Measurements from ENCODE around the gene BMPR1B. TPM values are rescaled to one million over a fixed set of nuclear protein-coding genes. Genes with fewer than 3 reads are reported as not detected.

Gene BMPR1B
- total RNA-seq, 1 experiment from 2014 or later, result not detected

DNA sequence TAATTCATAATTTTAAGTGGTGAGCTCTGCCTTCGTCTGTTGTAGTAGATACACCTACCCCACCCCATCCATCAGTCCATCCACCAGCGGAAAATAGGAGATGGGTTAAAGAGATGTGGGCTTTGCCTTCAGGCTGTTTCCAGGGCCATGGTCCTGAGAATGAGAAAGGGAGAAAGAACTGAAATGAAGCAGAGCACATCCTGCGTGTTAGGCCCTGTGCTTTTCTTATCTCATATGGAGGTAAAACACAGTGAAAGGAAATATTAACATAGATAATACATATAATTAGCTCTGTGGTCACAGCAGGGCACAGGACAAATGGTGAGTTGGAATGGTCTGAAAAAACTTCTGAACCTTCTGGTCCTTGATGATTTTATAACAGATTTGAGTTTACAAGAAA is 393.5 kb downstream of the BMPR1B start:
- intact Hi-C loops (cut with micrococcal nuclease), result no loop called here
- no TSS peak for BruUV-seq (replicated peaks)
- RAD21 ChIA-PET (ENCODE audit: low non-redundant PET in 1 of 2, low total read pairs in 2 of 2, uncharacterized antibody in 2 of 2, unreplicated experiment in 2 of 2), result no interaction called here
- no peaks in the 10 kb centered on the region for H3K79me2 ChIP-seq (ENCODE audit: insufficient read depth, low read length)
- no peak overlapping the region for H3K4me2 ChIP-seq (ENCODE audit: low read length)
- H3K27ac ChIP-seq (ENCODE audit: low read depth, low read length), result no peak overlapping the region
- no peak overlapping the region for H2AFZ ChIP-seq (ENCODE audit: low read depth, low read length, poor library complexity, severe bottlenecking)
- TF ChIP-seq POLR2AphosphoS5 (IDR thresholded peaks at IDR 0.05; ENCODE audit: low read depth, low read length) (no peak), CBX3 (IDR thresholded peaks at IDR 0.05; ENCODE audit: low read depth) (no peak), ZFX (IDR thresholded peaks at IDR 0.05) (no peak), TCF7L2 (IDR thresholded peaks at IDR 0.05; ENCODE audit: borderline replicate concordance, extremely low read depth, insufficient read depth, insufficient read length) (no peak), CEBPB (IDR thresholded peaks at IDR 0.05; ENCODE audit: low read depth) (no peak), JUND (IDR thresholded peaks at IDR 0.05) (no peak), ELF1 (IDR thresholded peaks at IDR 0.05; ENCODE audit: borderline replicate concordance, low read depth) (no peak), RAD21 (IDR thresholded peaks at IDR 0.05; ENCODE audit: low read depth) (no peak), ZNF274 (IDR thresholded peaks at IDR 0.05; ENCODE audit: low read depth, low read length) (no peak), YY1 (IDR thresholded peaks at IDR 0.05; ENCODE audit: extremely low read depth, insufficient replicate concordance, low read depth, low read length) (no peak), EZH2 (IDR thresholded peaks at IDR 0.05) (no peak), FOSL1 (IDR thresholded peaks at IDR 0.05; ENCODE audit: low read depth) (no peak), EGR1 (IDR thresholded peaks at IDR 0.05; ENCODE audit: low read depth) (no peak), SIN3A (IDR thresholded peaks at IDR 0.05; ENCODE audit: low read depth) (no peak), EZH2phosphoT487 (IDR thresholded peaks at IDR 0.05; ENCODE audit: borderline replicate concordance) (no peak)
- TF ChIP-seq, protein P1, sequence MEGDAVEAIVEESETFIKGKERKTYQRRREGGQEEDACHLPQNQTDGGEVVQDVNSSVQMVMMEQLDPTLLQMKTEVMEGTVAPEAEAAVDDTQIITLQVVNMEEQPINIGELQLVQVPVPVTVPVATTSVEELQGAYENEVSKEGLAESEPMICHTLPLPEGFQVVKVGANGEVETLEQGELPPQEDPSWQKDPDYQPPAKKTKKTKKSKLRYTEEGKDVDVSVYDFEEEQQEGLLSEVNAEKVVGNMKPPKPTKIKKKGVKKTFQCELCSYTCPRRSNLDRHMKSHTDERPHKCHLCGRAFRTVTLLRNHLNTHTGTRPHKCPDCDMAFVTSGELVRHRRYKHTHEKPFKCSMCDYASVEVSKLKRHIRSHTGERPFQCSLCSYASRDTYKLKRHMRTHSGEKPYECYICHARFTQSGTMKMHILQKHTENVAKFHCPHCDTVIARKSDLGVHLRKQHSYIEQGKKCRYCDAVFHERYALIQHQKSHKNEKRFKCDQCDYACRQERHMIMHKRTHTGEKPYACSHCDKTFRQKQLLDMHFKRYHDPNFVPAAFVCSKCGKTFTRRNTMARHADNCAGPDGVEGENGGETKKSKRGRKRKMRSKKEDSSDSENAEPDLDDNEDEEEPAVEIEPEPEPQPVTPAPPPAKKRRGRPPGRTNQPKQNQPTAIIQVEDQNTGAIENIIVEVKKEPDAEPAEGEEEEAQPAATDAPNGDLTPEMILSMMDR (IDR thresholded peaks at IDR 0.05 in 2 of 3, conservative IDR thresholded peaks at IDR 0.05 in 1 of 3; ENCODE audit: borderline replicate concordance in 1 of 3, insufficient read depth in 1 of 3, low read depth in 2 of 3, low read length in 2 of 3), result no peak
- TF ChIP-seq, protein P2, sequence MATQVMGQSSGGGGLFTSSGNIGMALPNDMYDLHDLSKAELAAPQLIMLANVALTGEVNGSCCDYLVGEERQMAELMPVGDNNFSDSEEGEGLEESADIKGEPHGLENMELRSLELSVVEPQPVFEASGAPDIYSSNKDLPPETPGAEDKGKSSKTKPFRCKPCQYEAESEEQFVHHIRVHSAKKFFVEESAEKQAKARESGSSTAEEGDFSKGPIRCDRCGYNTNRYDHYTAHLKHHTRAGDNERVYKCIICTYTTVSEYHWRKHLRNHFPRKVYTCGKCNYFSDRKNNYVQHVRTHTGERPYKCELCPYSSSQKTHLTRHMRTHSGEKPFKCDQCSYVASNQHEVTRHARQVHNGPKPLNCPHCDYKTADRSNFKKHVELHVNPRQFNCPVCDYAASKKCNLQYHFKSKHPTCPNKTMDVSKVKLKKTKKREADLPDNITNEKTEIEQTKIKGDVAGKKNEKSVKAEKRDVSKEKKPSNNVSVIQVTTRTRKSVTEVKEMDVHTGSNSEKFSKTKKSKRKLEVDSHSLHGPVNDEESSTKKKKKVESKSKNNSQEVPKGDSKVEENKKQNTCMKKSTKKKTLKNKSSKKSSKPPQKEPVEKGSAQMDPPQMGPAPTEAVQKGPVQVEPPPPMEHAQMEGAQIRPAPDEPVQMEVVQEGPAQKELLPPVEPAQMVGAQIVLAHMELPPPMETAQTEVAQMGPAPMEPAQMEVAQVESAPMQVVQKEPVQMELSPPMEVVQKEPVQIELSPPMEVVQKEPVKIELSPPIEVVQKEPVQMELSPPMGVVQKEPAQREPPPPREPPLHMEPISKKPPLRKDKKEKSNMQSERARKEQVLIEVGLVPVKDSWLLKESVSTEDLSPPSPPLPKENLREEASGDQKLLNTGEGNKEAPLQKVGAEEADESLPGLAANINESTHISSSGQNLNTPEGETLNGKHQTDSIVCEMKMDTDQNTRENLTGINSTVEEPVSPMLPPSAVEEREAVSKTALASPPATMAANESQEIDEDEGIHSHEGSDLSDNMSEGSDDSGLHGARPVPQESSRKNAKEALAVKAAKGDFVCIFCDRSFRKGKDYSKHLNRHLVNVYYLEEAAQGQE (IDR thresholded peaks at IDR 0.05; ENCODE audit: low read depth), result no peak
- TF ChIP-seq, protein P3, sequence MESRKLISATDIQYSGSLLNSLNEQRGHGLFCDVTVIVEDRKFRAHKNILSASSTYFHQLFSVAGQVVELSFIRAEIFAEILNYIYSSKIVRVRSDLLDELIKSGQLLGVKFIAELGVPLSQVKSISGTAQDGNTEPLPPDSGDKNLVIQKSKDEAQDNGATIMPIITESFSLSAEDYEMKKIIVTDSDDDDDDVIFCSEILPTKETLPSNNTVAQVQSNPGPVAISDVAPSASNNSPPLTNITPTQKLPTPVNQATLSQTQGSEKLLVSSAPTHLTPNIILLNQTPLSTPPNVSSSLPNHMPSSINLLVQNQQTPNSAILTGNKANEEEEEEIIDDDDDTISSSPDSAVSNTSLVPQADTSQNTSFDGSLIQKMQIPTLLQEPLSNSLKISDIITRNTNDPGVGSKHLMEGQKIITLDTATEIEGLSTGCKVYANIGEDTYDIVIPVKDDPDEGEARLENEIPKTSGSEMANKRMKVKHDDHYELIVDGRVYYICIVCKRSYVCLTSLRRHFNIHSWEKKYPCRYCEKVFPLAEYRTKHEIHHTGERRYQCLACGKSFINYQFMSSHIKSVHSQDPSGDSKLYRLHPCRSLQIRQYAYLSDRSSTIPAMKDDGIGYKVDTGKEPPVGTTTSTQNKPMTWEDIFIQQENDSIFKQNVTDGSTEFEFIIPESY (IDR thresholded peaks at IDR 0.05; ENCODE audit: extremely low read depth, insufficient replicate concordance, low read length), result no peak
- TF ChIP-seq, protein P4, sequence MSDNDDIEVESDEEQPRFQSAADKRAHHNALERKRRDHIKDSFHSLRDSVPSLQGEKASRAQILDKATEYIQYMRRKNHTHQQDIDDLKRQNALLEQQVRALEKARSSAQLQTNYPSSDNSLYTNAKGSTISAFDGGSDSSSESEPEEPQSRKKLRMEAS (IDR thresholded peaks at IDR 0.05), result no peak
- no peaks in the 10 kb centered on the region for H3K9me2 ChIP-seq (ENCODE audit: insufficient read depth)
- POLR2A ChIA-PET, result no interaction called here
- H3K4me3 ChIP-seq (replicated peaks in 1 of 2; ENCODE audit: low read depth in 1 of 2, low read length in 2 of 2), result no peak overlapping the region
- H3K36me3 ChIP-seq (ENCODE audit: control insufficient read depth in 1 of 2, insufficient read depth in 2 of 2, low read length in 2 of 2), result no peaks in the 10 kb centered on the region
- no peak for ATAC-seq
- no peaks in the 10 kb centered on the region for H4K20me1 ChIP-seq (ENCODE audit: insufficient read depth)
- no peaks in the 10 kb centered on the region for H3K9me3 ChIP-seq (ENCODE audit: control insufficient read depth in 1 of 2, insufficient read depth in 1 of 2, low read depth in 1 of 2, low read length in 2 of 2)
- H3K9ac ChIP-seq (ENCODE audit: low read length), result no peak overlapping the region
- CTCF ChIA-PET, result no interaction called here
- DNase-seq (ENCODE audit: low read depth, low spot score), result no peak
- H3K4me1 ChIP-seq (ENCODE audit: control insufficient read depth in 1 of 2, insufficient read depth in 2 of 2, low read length in 2 of 2), result no peaks in the 10 kb centered on the region
- H3K27me3 ChIP-seq (ENCODE audit: insufficient read depth, low read length), result no peaks in the 10 kb centered on the region

Data from HCT116 (cell line).